HFF-Myc (cell line): ENCODE measurements around the gene SRC.

Experiments
- DNase-seq: peaks from one replicate; pipeline ENCODE4 v3.0.0-alpha.2; 2011; ENCODE audit warnings: low read depth; ENCODE audit errors: extremely low read depth
- H3K4me3 ChIP-seq: replicated peaks from 2 replicates; pipeline ENCODE4 v1.5.1; 2011; ENCODE audit warnings: low read depth, mild to moderate bottlenecking, control low read depth, low read length
- CTCF ChIP-seq: IDR thresholded peaks from 2 replicates; pipeline ENCODE4 v1.5.1; 2012; ENCODE audit warnings: mild to moderate bottlenecking, low read depth, low read length, control low read depth; ENCODE audit errors: missing control alignments

Gene SRC

GRCh38 chr20:37453288-37453687 lies 107.3 kb downstream of the SRC start:
- DNase-seq, result no peak
- no peak overlapping the region for H3K4me3 ChIP-seq
- TF ChIP-seq CTCF, result no peak

- DNase-seq, result no peak
Measured at GRCh38 chr20:37453836-37454235, 107.9 kb downstream of the SRC start.

GRCh38 chr20:37454636-37455385 lies 108.9 kb downstream of the SRC start:
- DNase-seq, result no peak
- no peak for TF ChIP-seq CTCF

More at GRCh38 chr20:37453836-37454235, 107.9 kb downstream of the SRC start:
- TF ChIP-seq CTCF, result no peak
- no peak overlapping the region for H3K4me3 ChIP-seq

More at GRCh38 chr20:37454636-37455385, 108.9 kb downstream of the SRC start:
- no peak overlapping the region for H3K4me3 ChIP-seq
